GM19395 (cell line): ENCODE measurements around the gene SORCS3.

ENCODE experiments used
- ATAC-seq: cut with Tn5 transposase; IDR thresholded peaks from one replicate; pipeline ENCODE4 v1.9.1; 2021; ENCODE audit warnings: mild to moderate bottlenecking, moderate library complexity; ENCODE audit not compliant: unreplicated experiment

Gene SORCS3

GRCh38 chr10:105161149-105161548 is 520.1 kb downstream of the SORCS3 start:
- no peak for ATAC-seq

- ATAC-seq = no peak
These were observed 520.7 kb downstream of the SORCS3 start for GRCh38 chr10:105161767-105162166.

- no peak for ATAC-seq
These were observed 529.4 kb downstream of the SORCS3 start for GRCh38 chr10:105170521-105170920.

- no peak for ATAC-seq
These were observed 530.9 kb downstream of the SORCS3 start for GRCh38 chr10:105171945-105172344.

GRCh38 chr10:105181626-105182025 is 540.5 kb downstream of the SORCS3 start:
- ATAC-seq = no peak

- no peak for ATAC-seq
These were observed 542.4 kb downstream of the SORCS3 start for GRCh38 chr10:105183536-105183935.

- no peak for ATAC-seq
These were observed 544.1 kb downstream of the SORCS3 start for GRCh38 chr10:105185161-105185560.

- ATAC-seq = no peak
These were observed 546.2 kb downstream of the SORCS3 start for GRCh38 chr10:105187243-105187642.

GRCh38 chr10:105188737-105189462 is 547.8 kb downstream of the SORCS3 start:
- ATAC-seq = no peak

- ATAC-seq = no peak
These were observed 548.3 kb downstream of the SORCS3 start for GRCh38 chr10:105189463-105189800.

GRCh38 chr10:105192146-105192545 is 551.1 kb downstream of the SORCS3 start:
- no peak for ATAC-seq

- ATAC-seq = no peak
These were observed 551.8 kb downstream of the SORCS3 start for GRCh38 chr10:105192861-105193260.

- ATAC-seq = no peak
These were observed 554.7 kb downstream of the SORCS3 start for GRCh38 chr10:105195831-105196230.

GRCh38 chr10:105197598-105198364 is 556.7 kb downstream of the SORCS3 start:
- ATAC-seq = no peak

- no peak for ATAC-seq
These were observed 565.5 kb downstream of the SORCS3 start for GRCh38 chr10:105206616-105207015.

- ATAC-seq = no peak
These were observed 566.4 kb downstream of the SORCS3 start for GRCh38 chr10:105207476-105207995.

GRCh38 chr10:105210546-105210945 is 569.5 kb downstream of the SORCS3 start:
- ATAC-seq = no peak

GRCh38 chr10:105237685-105238084 is 596.6 kb downstream of the SORCS3 start:
- ATAC-seq = no peak

- no peak for ATAC-seq
These were observed 598.5 kb downstream of the SORCS3 start for GRCh38 chr10:105239311-105240219.

- no peak for ATAC-seq
These were observed 600.2 kb downstream of the SORCS3 start for GRCh38 chr10:105241254-105241653.

GRCh38 chr10:105243381-105243780 is 602.3 kb downstream of the SORCS3 start:
- no peak for ATAC-seq
